DND-41 (cell line): Measurements from ENCODE around the gene CLCN7.

Experiments
- ATAC-seq: fragments of 200-7000 bp; cut with Tn5 transposase; 3 replicates; pipeline ENCODE4 v1.9.1; 2021; ENCODE audit warnings: low read depth; ENCODE audit not compliant: insufficient read depth
- DNase-seq: peaks from one replicate; pipeline ENCODE4 v3.0.0-alpha.2; 2020
- H2AFZ ChIP-seq: 2 replicates; pipeline ENCODE4 v1.6.0; 2012; ENCODE audit warnings: low read depth, low read length
- H3K27ac ChIP-seq: 2 replicates; pipeline ENCODE4 v1.5.1; 2012; ENCODE audit warnings: low read length, inconsistent platforms
- H3K27me3 ChIP-seq: fragments of 200-600 bp; sonication (generic); 2 replicates; pipeline ENCODE4 v1.6.0; 2012; ENCODE audit warnings: low read length, mild to moderate bottlenecking, inconsistent platforms; ENCODE audit not compliant: insufficient read depth, poor library complexity
- H3K36me3 ChIP-seq: 2 replicates; pipeline ENCODE4 v1.5.1; 2012; ENCODE audit warnings: low read length, inconsistent platforms; ENCODE audit not compliant: insufficient read depth
- H3K4me1 ChIP-seq: 2 replicates; pipeline ENCODE4 v1.5.1; 2012; ENCODE audit warnings: mild to moderate bottlenecking, low read length; ENCODE audit not compliant: insufficient read depth
- H3K4me2 ChIP-seq: 2 replicates; pipeline ENCODE4 v1.6.0; 2012; ENCODE audit warnings: mild to moderate bottlenecking, moderate library complexity, low read length, inconsistent platforms; ENCODE audit not compliant: insufficient read depth
- H3K4me3 ChIP-seq, 2 experiments: fragments of 200-600 bp in 1 of 2; shearing (Covaris generic) in 1 of 2; 2 replicates each; pipeline ENCODE4 v1.5.1; 2012 to 2016; ENCODE audit warnings: inconsistent platforms in 2 of 2, low read length in 2 of 2, mild to moderate bottlenecking in 2 of 2, low read depth in 1 of 2, moderate library complexity in 1 of 2
- H3K79me2 ChIP-seq: 2 replicates; pipeline ENCODE4 v1.6.0; 2012; ENCODE audit warnings: low read length, inconsistent platforms; ENCODE audit not compliant: insufficient read depth
- H3K9ac ChIP-seq: 2 replicates; pipeline ENCODE4 v1.6.0; 2012; ENCODE audit warnings: low read depth, mild to moderate bottlenecking, inconsistent platforms, low read length, moderate library complexity
- H3K9me3 ChIP-seq: 2 replicates; pipeline ENCODE4 v1.5.1; 2012; ENCODE audit warnings: low read length, moderate library complexity, mild to moderate bottlenecking, inconsistent platforms; ENCODE audit not compliant: insufficient read depth, severe bottlenecking
- H4K20me1 ChIP-seq: 2 replicates; pipeline ENCODE4 v1.6.0; 2012; ENCODE audit warnings: low read length; ENCODE audit not compliant: insufficient read depth
- CTCF ChIP-seq: IDR thresholded peaks from 2 replicates; pipeline ENCODE4 v1.5.1; 2012; ENCODE audit warnings: borderline replicate concordance, low read length, moderate library complexity, mild to moderate bottlenecking; ENCODE audit not compliant: poor library complexity, severe bottlenecking; ENCODE audit errors: extremely low read depth
- EZH2 ChIP-seq: IDR thresholded peaks from 3 replicates; pipeline ENCODE4 v1.6.1; 2012; ENCODE audit warnings: borderline replicate concordance, low read depth, mild to moderate bottlenecking, moderate library complexity, low read length, inconsistent platforms; ENCODE audit not compliant: severe bottlenecking

The CLCN7 gene

GRCh38 chr16:1500465-1501150 lies 25.8 kb upstream of the CLCN7 start:
- Histone ChIP-seq H4K20me1 (peaks cover 22% of the 10 kb centered on the region), H3K4me3 (no peak overlapping the region), H3K9ac (no peak overlapping the region), H3K4me2 (no peak overlapping the region), H2AFZ (no peak overlapping the region), H3K4me1 (peaks cover 3% of the 10 kb centered on the region; the same call in 1 of the 2 replicates), H3K79me2 (peaks cover 22% of the 10 kb centered on the region), H3K36me3 (peaks cover 83% of the 10 kb centered on the region), H3K9me3 (no peaks in the 10 kb centered on the region), H3K27me3 (no peaks in the 10 kb centered on the region), H3K27ac (no peak overlapping the region)
- no peak for TF ChIP-seq EZH2
- no peak for TF ChIP-seq CTCF
- DNase-seq (no peak), ATAC-seq (no peak)

GRCh38 chr16:1499756-1500464 lies 25.1 kb upstream of the CLCN7 start:
- peaks cover 10% of the 10 kb centered on the region for H3K4me1 ChIP-seq
- H3K27ac ChIP-seq, result no peak overlapping the region
- H3K27me3 ChIP-seq, result no peaks in the 10 kb centered on the region
- no peaks in the 10 kb centered on the region for H3K9me3 ChIP-seq
- H2AFZ ChIP-seq, result no peak overlapping the region
- H3K9ac ChIP-seq, result no peak overlapping the region
- H4K20me1 ChIP-seq, result peaks cover 29% of the 10 kb centered on the region
- no peak for TF ChIP-seq EZH2
- no peak for TF ChIP-seq CTCF
- ATAC-seq, result no peak
- no peak overlapping the region for H3K4me2 ChIP-seq
- no peak for DNase-seq
- peaks cover 86% of the 10 kb centered on the region for H3K36me3 ChIP-seq
- H3K79me2 ChIP-seq, result peaks cover 29% of the 10 kb centered on the region
- no peak overlapping the region for H3K4me3 ChIP-seq

- no peak overlapping the region for H3K27ac ChIP-seq
- H2AFZ ChIP-seq, result no peak overlapping the region
- no peak overlapping the region for H3K4me2 ChIP-seq
- TF ChIP-seq EZH2, result no peak
- TF ChIP-seq CTCF, result no peak
- H3K9ac ChIP-seq, result no peak overlapping the region
- no peaks in the 10 kb centered on the region for H3K27me3 ChIP-seq
- DNase-seq, result no peak
- H3K4me3 ChIP-seq, result no peak overlapping the region
- no peak for ATAC-seq
- H3K79me2 ChIP-seq, result peaks cover 37% of the 10 kb centered on the region
- H3K4me1 ChIP-seq, result peaks cover 18% of the 10 kb centered on the region
- peaks cover 35% of the 10 kb centered on the region for H4K20me1 ChIP-seq
- peaks cover 92% of the 10 kb centered on the region for H3K36me3 ChIP-seq
- no peaks in the 10 kb centered on the region for H3K9me3 ChIP-seq
Measured at GRCh38 chr16:1498899-1499676, 24.3 kb upstream of the CLCN7 start.
